HepG2 (cell line): ENCODE data around the gene ZNF556. TPM values are rescaled to one million over a fixed set of nuclear protein-coding genes. Genes with fewer than 3 reads are reported as not detected.

ENCODE experiments used
- ATAC-seq: fragments of 200-7000 bp; cut with Tn5 transposase; 3 replicates; pipeline ENCODE4 v1.9.1; 2020; ENCODE audit warnings: mild to moderate bottlenecking, moderate library complexity
- BruUV-seq: library from RNA; stranded (reverse); fragments of 400-500 nt; replicated peaks from 2 replicates; lab custom pipeline; 2021; lab: Mats Ljungman, UMichigan
- CTCF ChIA-PET: fragments of 300-600 bp; formaldehyde crosslinking; extraction: SDS; loops from one replicate; lab custom pipeline; 2021; ENCODE audit warnings: low total read pairs, inconsistent platforms, low intra/inter-chr PET ratio; lab: Yijun Ruan, JAX
- POLR2A ChIA-PET: fragments of 350-600 bp; sonication (Branson Sonifier 250); formaldehyde crosslinking; loops from one replicate; lab custom pipeline; 2020; ENCODE audit warnings: antibody characterized with exemption, inconsistent platforms; lab: Yijun Ruan, JAX
- DNase-seq: peaks from one replicate; pipeline ENCODE4 v3.0.0-alpha.2; 2015; ENCODE audit warnings: low spot score
- FAIRE-seq: peaks from 3 replicates; lab custom pipeline; 2011; peaks lifted over from hg19 to GRCh38; lab: Jason Lieb, UNC
- H2AFZ ChIP-seq: one replicate; pipeline ENCODE4 v1.6.1; 2011; ENCODE audit warnings: low read length, inconsistent platforms
- H3K27ac ChIP-seq: fragments of 300-600 bp; 3 replicates; pipeline ENCODE4 v1.8.0; 2011; ENCODE audit warnings: mixed run types, mild to moderate bottlenecking, mixed read lengths, low read length, inconsistent platforms; ENCODE audit not compliant: insufficient read depth; ENCODE audit errors: extremely low read length
- H3K27me3 ChIP-seq, 2 experiments: fragments of 200-600 bp in 1 of 2; 2 replicates in 1 of 2; 3 replicates in 1 of 2; pipeline versions ENCODE4 v1.6.0 to v1.8.0; 2011; ENCODE audit warnings: low read length in 2 of 2, mild to moderate bottlenecking in 2 of 2, moderate library complexity in 2 of 2, inconsistent platforms in 1 of 2; ENCODE audit not compliant: insufficient read depth in 2 of 2, control insufficient read depth in 1 of 2
- H3K36me3 ChIP-seq, 2 experiments: fragments of 200-600 bp in 1 of 2; replicated peaks in 1 of 2; 2 replicates in 1 of 2; 3 replicates in 1 of 2; pipeline versions ENCODE4 v1.5.1 to v1.8.0; 2011; ENCODE audit warnings: low read length in 2 of 2, inconsistent platforms in 1 of 2; ENCODE audit not compliant: insufficient read depth in 2 of 2, control insufficient read depth in 1 of 2
- H3K4me1 ChIP-seq: 2 replicates; pipeline ENCODE4 v1.5.1; 2012; ENCODE audit warnings: low read length, inconsistent platforms; ENCODE audit not compliant: insufficient read depth
- H3K4me2 ChIP-seq: 2 replicates; pipeline ENCODE4 v1.6.0; 2011; ENCODE audit warnings: low read depth, low read length, inconsistent platforms
- H3K4me3 ChIP-seq, 3 experiments: fragments of 200-600 bp in 1 of 3; sonication (generic), shearing (Covaris generic) in 1 of 3; replicated peaks in 1 of 3; 2 replicates each; pipeline ENCODE4 v1.5.1; 2011 to 2016; ENCODE audit warnings: low read length in 3 of 3, inconsistent platforms in 2 of 3, low read depth in 2 of 3, mild to moderate bottlenecking in 2 of 3, control low read depth in 1 of 3, mixed read lengths in 1 of 3; ENCODE audit not compliant: insufficient read depth in 1 of 3
- H3K79me2 ChIP-seq: one replicate; pipeline ENCODE4 v1.6.1; 2011; ENCODE audit warnings: low read length, inconsistent platforms; ENCODE audit not compliant: insufficient read depth
- H3K9ac ChIP-seq: 2 replicates; pipeline ENCODE4 v1.6.0; 2011; ENCODE audit warnings: mild to moderate bottlenecking, low read depth, low read length, inconsistent platforms; ENCODE audit not compliant: insufficient read depth
- H3K9me3 ChIP-seq: 2 replicates; pipeline ENCODE4 v1.5.1; 2012; ENCODE audit warnings: mild to moderate bottlenecking, low read length
- H4K20me1 ChIP-seq: 2 replicates; pipeline ENCODE4 v1.6.0; 2011; ENCODE audit warnings: inconsistent platforms, mild to moderate bottlenecking, low read length, moderate library complexity; ENCODE audit not compliant: insufficient read depth
- ATM ChIP-seq: fragments of 450-650 bp; IDR thresholded peaks from 2 replicates; pipeline ENCODE4 v1.7.1; 2017; ENCODE audit warnings: mild to moderate bottlenecking, borderline replicate concordance
- ELF4 ChIP-seq: sonication (generic); formaldehyde crosslinking; IDR thresholded peaks from 2 replicates; pipeline ENCODE4 v1.5.0; 2020; ENCODE audit warnings: missing genetic modification reagents, mild to moderate bottlenecking, moderate library complexity, borderline replicate concordance
- GZF1 ChIP-seq: sonication (generic); formaldehyde crosslinking; IDR thresholded peaks from 2 replicates; pipeline ENCODE4 v1.5.1; 2020; ENCODE audit warnings: mild to moderate bottlenecking, missing genetic modification reagents
- HDAC2 ChIP-seq: sonication (generic); formaldehyde crosslinking; IDR thresholded peaks from 2 replicates; pipeline ENCODE4 v1.4.0; 2020; ENCODE audit warnings: missing genetic modification reagents
- MIER2 ChIP-seq: IDR thresholded peaks from 2 replicates; pipeline ENCODE4 v1.6.1; 2016; ENCODE audit warnings: missing biosample characterization, missing genetic modification reagents
- MXI1 ChIP-seq: IDR thresholded peaks from 3 replicates; pipeline ENCODE4 v1.6.1; 2012; ENCODE audit warnings: low read depth, low read length, inconsistent platforms, borderline replicate concordance
- PITX1 ChIP-seq: sonication (generic); formaldehyde crosslinking; IDR thresholded peaks from 2 replicates; pipeline ENCODE4 v1.5.1; 2020; ENCODE audit warnings: mild to moderate bottlenecking, missing genetic modification reagents
- RFX5 ChIP-seq: IDR thresholded peaks from 2 replicates; pipeline ENCODE4 v1.6.1; 2011; ENCODE audit warnings: low read depth, low read length, improper control_type of control experiment
- ZFYVE20 ChIP-seq: sonication (generic); formaldehyde crosslinking; IDR thresholded peaks from 2 replicates; pipeline ENCODE4 v1.8.0; 2023; ENCODE audit warnings: low read depth, mild to moderate bottlenecking, moderate library complexity, missing genetic modification reagents, borderline replicate concordance
- ZNF124 ChIP-seq: sonication (generic); formaldehyde crosslinking; IDR thresholded peaks from 2 replicates; pipeline ENCODE4 v1.4.0; 2020; ENCODE audit warnings: missing genetic modification reagents
- ZNF24 ChIP-seq: fragments of 450-650 bp; IDR thresholded peaks from 2 replicates; pipeline ENCODE4 v1.6.1; 2017; ENCODE audit warnings: antibody characterized with exemption, mild to moderate bottlenecking
- ZNF264 ChIP-seq: sonication (generic); formaldehyde crosslinking; IDR thresholded peaks from 2 replicates; pipeline ENCODE4 v1.4.0; 2020; ENCODE audit warnings: missing genetic modification reagents
- ZNF564 ChIP-seq: sonication (generic); formaldehyde crosslinking; IDR thresholded peaks from 2 replicates; pipeline ENCODE4 v1.8.1; 2023; ENCODE audit warnings: mild to moderate bottlenecking, missing genetic modification reagents
- ZNF614 ChIP-seq: IDR thresholded peaks from 2 replicates; pipeline ENCODE4 v1.6.1; 2018; ENCODE audit warnings: missing biosample characterization, missing genetic modification reagents, inconsistent platforms, borderline replicate concordance
- ZNF720 ChIP-seq: sonication (generic); formaldehyde crosslinking; IDR thresholded peaks from 2 replicates; pipeline ENCODE4 v1.4.0; 2020; ENCODE audit warnings: missing genetic modification reagents
- WGBS: methylation state at CpG from one replicate; pipeline ENCODE4 v1.1.6; 2017; ENCODE audit warnings: low lambda C conversion rate; 5-methylcytosine and 5-hydroxymethylcytosine counted together
- in situ Hi-C: cut with HindIII; loops from 2 replicates; pipeline ENCODE4 v1.10.0; 2017; ENCODE audit warnings: low pct_unique_long_range_greater_than_20kb; ENCODE audit not compliant: extremely low pct_ligation_motif_present
- intact Hi-C: fragments of 100-400 bp; cut with micrococcal nuclease; formaldehyde crosslinking; loops from one replicate; pipeline ENCODE4 v1.10.0; 2022; ENCODE audit not compliant: unreplicated experiment
- polyA plus RNA-seq, 8 experiments: library from polyadenylated mRNA; depleted of rRNA in 3 of 8; stranded (reverse) in 7 of 8; unstranded in 1 of 8; fragments of >200 nt; fragmentation: Illumina TruSeq in 4 of 8; extraction: Trizol in 4 of 8; gene quantifications; 2 replicates each; pipeline versions ENCODE4 v1.2.1 to v1.2.3, GENCODE V29; 2011 to 2016; ENCODE audit warnings: low read depth in 4 of 8, missing spikeins in 1 of 8, mixed read lengths in 1 of 8; ENCODE audit not compliant: insufficient read depth in 1 of 8
- total RNA-seq, 5 experiments: library from RNA; depleted of rRNA; stranded (reverse); fragments of >200 nt; fragmentation: Illumina TruSeq; extraction: Trizol; gene quantifications; 2 replicates each; pipeline ENCODE4 v1.2.3, GENCODE V29; 2016; ENCODE audit warnings: low read depth in 1 of 5
- TF ChIP-seq, protein P1 (sequence below): sonication (generic); formaldehyde crosslinking; IDR thresholded peaks from 2 replicates; pipeline ENCODE4 v1.5.0; 2020; ENCODE audit warnings: missing genetic modification reagents
- TF ChIP-seq, protein P2 (sequence below): sonication (generic); formaldehyde crosslinking; IDR thresholded peaks from 2 replicates; pipeline ENCODE4 v1.4.0; 2020; ENCODE audit warnings: missing genetic modification reagents
- TF ChIP-seq, protein P3 (sequence below): sonication (generic); formaldehyde crosslinking; IDR thresholded peaks from 2 replicates; pipeline ENCODE4 v1.4.0; 2020; ENCODE audit warnings: mild to moderate bottlenecking, missing genetic modification reagents
- TF ChIP-seq, protein P4 (sequence below): sonication (generic); formaldehyde crosslinking; IDR thresholded peaks from 2 replicates; pipeline ENCODE4 v1.4.0; 2020; ENCODE audit warnings: missing genetic modification reagents

The ZNF556 gene
- total and polyA plus RNA-seq, 2 of the 13 experiments (the other 11 are each of a cell fraction or from before 2014, with no cell fraction given): 4.2 to 28.6 TPM

- H3K4me1 ChIP-seq: peaks cover 49% of the 10 kb centered on the region
- ChIA-PET POLR2A (interaction anchor here (0.6 to 2.6 kb wide), 13 partner anchors 8 to 508 kb away, joined by 3 to 26 read pairs (median 4); partner anchors contain the start of genes GADD45B, ZNF555, ZNF556 and ZNF77), CTCF (no interaction called here)
- FAIRE-seq (peak; percentile 92), ATAC-seq (peak; percentile 87), DNase-seq (peak; percentile 98)
- peaks cover 17% of the 10 kb centered on the region for H4K20me1 ChIP-seq
- H3K4me3 ChIP-seq: peak within 1 kb of the TSS; percentile 86 to 98 (median 91)
- peaks cover 37% of the 10 kb centered on the region for H3K79me2 ChIP-seq
- H3K9me3 ChIP-seq: no peaks in the 10 kb centered on the region
- in situ Hi-C loops: no loop called here
- peak within 1 kb of the TSS; percentile 96 for H3K4me2 ChIP-seq
- H3K9ac ChIP-seq: peak within 1 kb of the TSS; percentile 86
- WGBS: 0% methylated on average over 29 of the region's 100 CpGs
- no peaks in the 10 kb centered on the region for H3K27me3 ChIP-seq
- no TSS peak for BruUV-seq
- H3K36me3 ChIP-seq: no peaks in the 10 kb centered on the region; a peak in 1 of 5 replicates
- intact Hi-C loops: no loop called here
- H2AFZ ChIP-seq: no peak within 1 kb of the TSS
- peak within 1 kb of the TSS; percentile 88 for H3K27ac ChIP-seq
- TF ChIP-seq, protein P1, sequence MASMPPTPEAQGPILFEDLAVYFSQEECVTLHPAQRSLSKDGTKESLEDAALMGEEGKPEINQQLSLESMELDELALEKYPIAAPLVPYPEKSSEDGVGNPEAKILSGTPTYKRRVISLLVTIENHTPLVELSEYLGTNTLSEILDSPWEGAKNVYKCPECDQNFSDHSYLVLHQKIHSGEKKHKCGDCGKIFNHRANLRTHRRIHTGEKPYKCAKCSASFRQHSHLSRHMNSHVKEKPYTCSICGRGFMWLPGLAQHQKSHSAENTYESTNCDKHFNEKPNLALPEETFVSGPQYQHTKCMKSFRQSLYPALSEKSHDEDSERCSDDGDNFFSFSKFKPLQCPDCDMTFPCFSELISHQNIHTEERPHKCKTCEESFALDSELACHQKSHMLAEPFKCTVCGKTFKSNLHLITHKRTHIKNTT: no peak
- TF ChIP-seq ZNF564 (CRISPR knock-in tag) (peak; percentile 37; the same call in 1 of the 2 replicates), MIER2 (CRISPR knock-in tag) (no peak), ELF4 (CRISPR knock-in tag) (no peak), GZF1 (no peak), ZNF720 (CRISPR knock-in tag) (peak; percentile 28; the same call in 1 of the 2 replicates), PITX1 (CRISPR knock-in tag) (peak; percentile 78), HDAC2 (CRISPR knock-in tag) (peak; percentile 34; the same call in 1 of the 2 replicates), ZNF24 (no peak), MXI1 (peak; percentile 93; the same call in 2 of the 3 replicates), ZFYVE20 (CRISPR knock-in tag) (no peak), ZNF264 (CRISPR knock-in tag) (no peak), RFX5 (peak; percentile 49), ZNF124 (no peak), ZNF614 (CRISPR knock-in tag) (no peak), ATM (no peak)
- TF ChIP-seq, protein P2, sequence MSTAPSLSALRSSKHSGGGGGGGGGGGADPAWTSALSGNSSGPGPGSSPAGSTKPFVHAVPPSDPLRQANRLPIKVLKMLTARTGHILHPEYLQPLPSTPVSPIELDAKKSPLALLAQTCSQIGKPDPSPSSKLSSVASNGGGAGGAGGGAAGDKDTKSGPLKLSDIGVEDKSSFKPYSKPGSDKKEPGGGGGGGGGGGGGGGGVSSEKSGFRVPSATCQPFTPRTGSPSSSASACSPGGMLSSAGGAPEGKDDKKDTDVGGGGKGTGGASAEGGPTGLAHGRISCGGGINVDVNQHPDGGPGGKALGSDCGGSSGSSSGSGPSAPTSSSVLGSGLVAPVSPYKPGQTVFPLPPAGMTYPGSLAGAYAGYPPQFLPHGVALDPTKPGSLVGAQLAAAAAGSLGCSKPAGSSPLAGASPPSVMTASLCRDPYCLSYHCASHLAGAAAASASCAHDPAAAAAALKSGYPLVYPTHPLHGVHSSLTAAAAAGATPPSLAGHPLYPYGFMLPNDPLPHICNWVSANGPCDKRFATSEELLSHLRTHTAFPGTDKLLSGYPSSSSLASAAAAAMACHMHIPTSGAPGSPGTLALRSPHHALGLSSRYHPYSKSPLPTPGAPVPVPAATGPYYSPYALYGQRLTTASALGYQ: no peak
- TF ChIP-seq, protein P3, sequence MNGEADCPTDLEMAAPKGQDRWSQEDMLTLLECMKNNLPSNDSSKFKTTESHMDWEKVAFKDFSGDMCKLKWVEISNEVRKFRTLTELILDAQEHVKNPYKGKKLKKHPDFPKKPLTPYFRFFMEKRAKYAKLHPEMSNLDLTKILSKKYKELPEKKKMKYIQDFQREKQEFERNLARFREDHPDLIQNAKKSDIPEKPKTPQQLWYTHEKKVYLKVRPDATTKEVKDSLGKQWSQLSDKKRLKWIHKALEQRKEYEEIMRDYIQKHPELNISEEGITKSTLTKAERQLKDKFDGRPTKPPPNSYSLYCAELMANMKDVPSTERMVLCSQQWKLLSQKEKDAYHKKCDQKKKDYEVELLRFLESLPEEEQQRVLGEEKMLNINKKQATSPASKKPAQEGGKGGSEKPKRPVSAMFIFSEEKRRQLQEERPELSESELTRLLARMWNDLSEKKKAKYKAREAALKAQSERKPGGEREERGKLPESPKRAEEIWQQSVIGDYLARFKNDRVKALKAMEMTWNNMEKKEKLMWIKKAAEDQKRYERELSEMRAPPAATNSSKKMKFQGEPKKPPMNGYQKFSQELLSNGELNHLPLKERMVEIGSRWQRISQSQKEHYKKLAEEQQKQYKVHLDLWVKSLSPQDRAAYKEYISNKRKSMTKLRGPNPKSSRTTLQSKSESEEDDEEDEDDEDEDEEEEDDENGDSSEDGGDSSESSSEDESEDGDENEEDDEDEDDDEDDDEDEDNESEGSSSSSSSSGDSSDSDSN (CRISPR knock-in tag): no peak
- TF ChIP-seq, protein P4, sequence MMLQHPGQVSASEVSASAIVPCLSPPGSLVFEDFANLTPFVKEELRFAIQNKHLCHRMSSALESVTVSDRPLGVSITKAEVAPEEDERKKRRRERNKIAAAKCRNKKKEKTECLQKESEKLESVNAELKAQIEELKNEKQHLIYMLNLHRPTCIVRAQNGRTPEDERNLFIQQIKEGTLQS (CRISPR knock-in tag): peak; percentile 51; the same call in 1 of the 2 replicates
These were observed 33.4 kb downstream of the ZNF556 start, which contains the start of gene ZNF57 for GRCh38 chr19:2900296-2901252. TSS of gene ZNF57 (plus strand) at chr19:2900928. CDS start at chr19:2901046, 118 bp downstream.
